ENCODE measurements around the gene MAPK8IP1.

GRCh38 chr11:45899086-45899447 lies 13.6 kb downstream of the MAPK8IP1 start:
- TF ChIP-seq POLR2AphosphoS5 (IDR thresholded peaks at IDR 0.05) (no peak), CTCF (IDR thresholded peaks at IDR 0.05) (no peak), POLR2A (IDR thresholded peaks at IDR 0.05) (no peak)

Data from sigmoid colon (tissue), 4 donors.